Urinary bladder (tissue), 4 donors: Measurements from ENCODE around the gene RLN3. TPM values are rescaled to one million over a fixed set of nuclear protein-coding genes. Genes with fewer than 3 reads are reported as not detected.

Source experiments
- DNase-seq: peaks from one replicate; pipeline ENCODE4 v3.0.0-alpha.2; 2015; ENCODE audit errors: extremely low spot score
- H3K27ac ChIP-seq: one replicate; pipeline ENCODE4 v1.5.1; 2013; ENCODE audit warnings: low read depth, mild to moderate bottlenecking, moderate library complexity
- H3K36me3 ChIP-seq: one replicate; pipeline ENCODE4 v1.6.1; 2013; ENCODE audit warnings: mild to moderate bottlenecking, moderate library complexity; ENCODE audit not compliant: insufficient read depth
- H3K4me1 ChIP-seq: one replicate; pipeline ENCODE4 v1.6.1; 2013; ENCODE audit warnings: mild to moderate bottlenecking, moderate library complexity; ENCODE audit not compliant: insufficient read depth
- H3K4me3 ChIP-seq: one replicate; pipeline ENCODE4 v1.5.1; 2013; ENCODE audit warnings: low read depth, low read length
- WGBS: extraction: QIAGEN DNeasy Blood & Tissue Kit; methylation state at CpG from one replicate; pipeline ENCODE4 v1.1.7; 2013; 5-methylcytosine and 5-hydroxymethylcytosine counted together
- polyA plus RNA-seq: library from polyadenylated mRNA; stranded (reverse); fragments of 200-250 nt; gene quantifications from one replicate; pipeline ENCODE4 v1.2.3, GENCODE V29; 2013
- total RNA-seq: library from RNA; depleted of rRNA; stranded (reverse); fragments of >200 nt; gene quantifications from one replicate; pipeline ENCODE4 v1.2.3, GENCODE V29; 2014
- donor health status: healthy with polysubstance abuse.
- donor health status: healthy.

Gene RLN3
- total and polyA plus RNA-seq, 2 donors, result not detected

DNA sequence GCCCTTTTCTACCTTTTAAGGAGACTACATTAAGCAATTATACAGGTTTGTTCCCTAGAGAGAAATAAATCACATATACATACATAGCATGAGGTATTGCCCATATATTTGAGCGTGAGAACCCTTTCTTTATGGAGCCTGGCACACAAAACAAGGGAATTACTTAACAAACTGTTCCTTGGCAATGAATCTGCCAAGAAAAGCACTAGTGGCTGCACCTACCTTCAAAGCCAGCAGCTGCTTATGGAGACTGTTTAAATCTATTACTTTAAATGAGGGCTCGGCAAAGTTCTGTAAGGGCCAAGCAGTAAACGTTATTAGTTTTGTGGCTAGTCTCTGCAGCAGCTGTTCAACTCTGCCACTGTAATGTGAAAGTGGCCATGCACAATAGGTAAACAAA, 28.9 kb upstream of the RLN3 start:
- WGBS, result 97% methylated on average over 3 of the region's 3 CpGs
- H3K4me3 ChIP-seq, result no peak overlapping the region
- H3K4me1 ChIP-seq, result no peaks in the 10 kb centered on the region
- no peak for DNase-seq
- H3K36me3 ChIP-seq, result no peaks in the 10 kb centered on the region
- H3K27ac ChIP-seq, result no peak overlapping the region

DNA sequence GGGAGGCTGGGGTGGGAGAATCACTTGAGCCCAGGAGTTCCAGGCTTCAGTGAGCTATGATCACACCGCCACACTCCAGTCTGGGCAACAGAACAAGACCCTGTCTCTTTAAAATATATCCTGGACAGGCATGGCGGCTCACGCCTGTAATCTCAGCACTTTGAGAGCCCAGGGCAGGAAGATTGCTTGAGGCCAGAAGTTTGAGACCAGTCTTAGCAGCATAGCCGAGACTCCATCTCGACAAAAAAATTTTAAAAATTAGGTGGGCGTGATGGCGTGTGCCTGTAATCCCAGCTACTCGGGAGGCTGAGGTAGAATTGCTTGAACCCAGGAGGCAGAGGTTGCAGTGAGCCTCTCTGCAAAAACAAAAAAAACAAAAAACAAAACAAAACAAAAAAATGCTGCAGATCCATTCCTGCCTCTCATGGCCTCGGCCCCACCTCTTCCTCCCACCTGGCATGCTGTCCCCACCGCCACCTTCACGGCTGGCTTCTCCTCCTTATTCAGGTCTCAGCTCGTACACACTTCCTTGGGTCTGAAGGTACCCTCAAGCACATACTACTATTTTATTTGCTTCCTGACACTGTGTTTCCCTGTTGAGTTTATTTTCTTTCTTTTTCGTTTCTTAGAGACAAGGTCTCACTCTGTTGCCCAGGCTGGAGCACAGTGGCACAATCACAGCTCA, 27.1 kb upstream of the RLN3 start:
- no peaks in the 10 kb centered on the region for H3K4me1 ChIP-seq
- H3K36me3 ChIP-seq, result no peaks in the 10 kb centered on the region
- no peak overlapping the region for H3K27ac ChIP-seq
- no peak overlapping the region for H3K4me3 ChIP-seq
- WGBS, result 85% methylated on average over 13 of the region's 13 CpGs
- no peak for DNase-seq

DNA sequence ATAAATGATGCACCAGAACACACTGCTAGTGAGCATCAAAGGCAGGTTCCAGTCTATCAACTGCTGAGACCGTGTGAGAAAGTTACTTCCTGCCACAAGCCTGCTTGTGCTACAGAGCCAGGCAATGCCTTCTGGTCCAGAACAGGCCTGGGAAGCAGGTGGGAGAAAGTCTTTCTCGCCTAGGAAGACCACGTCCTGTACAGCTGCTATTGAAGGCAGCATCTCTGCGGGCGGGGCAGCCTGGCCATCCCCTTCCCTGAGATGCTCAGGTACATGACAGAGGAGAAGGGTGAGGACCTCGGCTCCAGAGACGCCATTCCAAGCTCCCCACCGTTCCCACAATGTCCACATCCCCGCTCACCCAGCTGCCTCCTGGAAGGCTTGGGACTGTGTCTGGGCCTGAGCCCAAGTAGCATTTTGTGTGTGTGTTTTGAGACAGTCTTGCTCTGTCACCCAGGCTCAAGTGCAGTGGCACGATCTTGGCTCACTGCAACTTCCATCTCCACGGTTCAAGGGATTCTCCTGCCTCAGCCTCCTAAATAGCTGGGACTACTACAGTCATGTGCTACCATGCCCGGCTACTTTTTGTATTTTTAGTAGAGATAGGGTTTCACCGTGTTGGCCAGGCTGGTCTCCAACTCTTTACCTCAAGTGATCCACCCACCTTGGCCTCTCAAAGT, 25.2 kb upstream of the RLN3 start:
- no peak overlapping the region for H3K4me3 ChIP-seq
- no peak for DNase-seq

DNA sequence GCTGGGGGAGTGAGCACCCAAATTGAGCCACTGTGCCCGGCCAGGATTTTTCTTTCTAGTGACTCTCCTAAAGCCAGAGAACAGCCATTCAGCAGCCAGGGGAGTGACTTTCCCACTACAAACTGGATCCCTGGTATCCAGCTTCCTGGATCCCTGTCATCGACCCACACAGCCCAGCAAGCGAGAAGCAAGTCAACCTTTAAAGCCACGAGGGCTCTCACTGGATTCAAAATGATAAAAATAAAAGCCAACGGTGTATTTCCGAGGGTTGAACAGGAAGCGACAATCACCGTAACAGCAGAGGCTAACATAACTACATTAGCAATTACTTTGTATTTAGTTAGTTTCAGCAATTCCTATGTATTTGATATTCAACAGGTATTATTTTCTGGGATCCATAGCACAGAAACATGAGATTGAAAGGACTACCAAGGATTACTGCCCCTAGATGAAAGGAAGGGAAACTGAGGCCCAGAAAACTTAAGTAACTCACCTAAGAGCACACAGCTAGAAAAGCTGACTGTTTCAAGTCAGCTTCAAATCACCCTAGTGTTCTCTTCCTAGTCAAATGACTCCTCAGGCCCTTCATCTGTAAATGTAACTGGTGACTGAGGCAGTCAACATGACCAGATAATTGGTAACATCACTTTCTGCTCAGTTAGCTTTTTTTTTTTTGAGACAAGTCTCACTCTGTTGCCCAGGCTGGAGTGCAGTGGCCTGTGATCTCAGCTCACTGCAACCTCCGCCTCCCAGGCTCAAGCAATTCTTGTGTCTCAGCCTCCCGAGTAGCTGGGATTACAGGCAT, 24.5 kb upstream of the RLN3 start:
- Histone ChIP-seq H3K27ac (peak overlapping the region; percentile 40), H3K4me1 (no peaks in the 10 kb centered on the region), H3K4me3 (no peak overlapping the region), H3K36me3 (no peaks in the 10 kb centered on the region)
- 54% methylated on average over 10 of the region's 10 CpGs for WGBS
- DNase-seq, result no peak

More for the DNA sequence above, 25.2 kb upstream of the RLN3 start:
- WGBS, result 62% methylated on average over 13 of the region's 13 CpGs
- no peaks in the 10 kb centered on the region for H3K36me3 ChIP-seq
- peak overlapping the region; percentile 66 for H3K27ac ChIP-seq
- no peaks in the 10 kb centered on the region for H3K4me1 ChIP-seq

DNA sequence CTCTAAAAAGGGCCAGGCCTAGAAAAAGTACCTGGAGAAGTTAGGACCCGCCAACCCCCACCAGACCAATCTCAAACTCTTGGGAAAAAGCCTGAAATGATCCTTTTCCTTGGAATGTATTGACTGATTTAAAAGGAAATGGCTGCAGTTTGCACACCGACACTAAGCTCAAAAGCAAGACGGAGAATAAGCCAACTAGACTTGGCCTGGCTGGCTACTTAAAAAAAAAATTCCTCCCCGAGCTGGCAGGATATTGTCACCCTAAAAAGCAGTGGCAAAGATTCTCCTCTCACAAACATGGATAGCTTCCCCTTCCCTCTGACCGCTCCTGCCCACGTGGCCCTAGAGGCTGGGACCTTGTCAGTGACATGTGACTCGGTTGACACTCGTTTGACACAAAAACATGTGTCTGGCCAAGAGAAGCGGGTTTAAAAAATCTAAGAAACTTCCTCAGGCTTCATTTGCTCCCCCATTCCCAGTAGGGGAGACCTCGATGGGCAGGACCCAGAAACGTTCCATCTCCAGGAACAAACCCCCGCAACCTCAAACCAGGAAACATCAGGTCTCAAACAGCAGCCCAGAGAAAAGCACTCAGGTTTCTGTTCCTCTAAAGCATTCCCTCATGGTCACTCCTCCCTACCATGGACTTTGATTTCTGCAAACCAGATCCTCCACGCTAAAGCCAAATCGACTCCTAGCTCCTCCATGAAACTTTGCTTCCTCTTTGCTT, 23.2 kb upstream of the RLN3 start:
- no peak for DNase-seq
- H3K36me3 ChIP-seq, result no peaks in the 10 kb centered on the region
- H3K4me3 ChIP-seq, result no peak overlapping the region
- H3K4me1 ChIP-seq, result no peaks in the 10 kb centered on the region
- 34% methylated on average over 14 of the region's 14 CpGs for WGBS
- H3K27ac ChIP-seq, result peak overlapping the region; percentile 95

DNA sequence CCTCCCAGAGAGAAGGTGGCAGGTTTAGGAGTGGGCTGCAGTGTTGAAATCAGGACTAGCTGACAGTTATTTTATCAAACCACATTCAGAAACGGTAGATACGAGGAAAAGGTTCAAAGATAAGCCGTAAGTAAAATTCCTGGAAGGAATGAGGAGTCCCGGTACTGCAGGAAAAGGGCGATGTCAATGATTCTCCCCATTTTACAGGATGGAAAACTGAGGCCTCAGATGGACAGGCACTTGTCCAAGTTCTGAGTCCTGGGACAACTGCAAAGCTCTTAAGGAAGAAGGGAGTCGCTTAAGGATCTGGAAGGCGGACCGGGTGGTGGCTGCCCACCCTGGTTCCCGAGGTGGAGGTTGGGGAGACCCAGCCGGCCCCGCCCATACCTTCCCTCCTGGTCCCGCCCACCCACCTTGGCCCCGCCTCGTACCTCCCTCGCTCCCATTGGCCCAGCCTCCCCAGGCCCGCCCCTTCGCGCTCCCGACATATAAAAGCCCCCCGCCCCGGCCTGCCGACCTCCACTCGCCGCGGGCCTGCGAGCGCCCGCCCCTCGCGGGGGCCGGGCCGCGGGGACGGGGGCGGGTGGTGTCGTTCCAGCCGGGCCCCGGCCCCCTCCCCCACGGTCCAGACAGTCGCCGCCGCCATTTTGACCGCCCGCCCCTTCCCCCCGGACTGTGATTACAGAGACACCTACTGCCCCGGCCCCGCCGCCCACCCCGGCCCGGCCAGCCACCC, 22.4 kb upstream of the RLN3 start:
- Histone ChIP-seq H3K4me3 (peak overlapping the region; percentile 80), H3K36me3 (no peaks in the 10 kb centered on the region), H3K4me1 (no peaks in the 10 kb centered on the region), H3K27ac (peak overlapping the region; percentile 95)
- DNase-seq, result peak; percentile 69
- 7% methylated on average over 50 of the region's 50 CpGs for WGBS

DNA sequence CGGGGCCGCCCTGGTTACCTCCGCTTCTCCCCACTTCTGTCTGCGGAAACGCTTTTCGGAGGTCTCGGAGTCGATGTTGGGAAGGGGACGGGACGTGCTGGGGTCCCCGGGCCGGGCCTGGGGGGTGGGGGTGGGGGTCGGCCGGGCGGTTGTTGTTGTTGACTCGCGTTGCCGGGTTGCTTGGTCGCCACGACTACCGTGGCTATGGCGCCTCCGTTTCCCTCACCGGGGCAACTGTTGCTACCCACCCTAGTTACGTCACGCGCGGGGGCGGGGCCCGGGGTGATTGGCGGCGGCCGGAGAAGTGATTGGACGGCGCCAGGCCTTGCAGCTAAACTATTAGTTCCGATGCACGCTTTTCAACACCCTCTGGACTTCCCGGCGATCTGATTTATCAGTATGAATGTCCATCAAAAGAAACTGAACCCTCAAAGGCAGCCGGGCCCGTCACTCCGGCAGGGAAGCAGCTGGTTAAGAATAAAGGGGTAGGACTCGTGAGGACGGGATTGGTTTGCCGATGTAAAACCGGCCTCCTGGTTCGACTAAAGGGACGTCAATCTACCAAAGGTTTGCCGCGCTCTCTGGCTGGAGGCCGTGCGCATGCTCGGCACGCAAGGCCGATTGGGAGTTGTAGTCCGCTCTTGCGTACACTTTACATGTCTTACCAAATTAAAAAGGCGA, 21.7 kb upstream of the RLN3 start, which contains the start of gene RFX1:
TSS of gene RFX1 (minus strand) at position 236 of the 681 bp plus-strand sequence. CDS start 12,477 bp downstream, outside the sequence.
- Histone ChIP-seq H3K27ac (peak within 1 kb of the TSS; percentile 98), H3K36me3 (no peaks in the 10 kb centered on the region), H3K4me1 (no peaks in the 10 kb centered on the region), H3K4me3 (peak within 1 kb of the TSS; percentile 80)
- under 1% methylated on average over 58 of the region's 58 CpGs for WGBS
- peak; percentile 99 for DNase-seq

DNA sequence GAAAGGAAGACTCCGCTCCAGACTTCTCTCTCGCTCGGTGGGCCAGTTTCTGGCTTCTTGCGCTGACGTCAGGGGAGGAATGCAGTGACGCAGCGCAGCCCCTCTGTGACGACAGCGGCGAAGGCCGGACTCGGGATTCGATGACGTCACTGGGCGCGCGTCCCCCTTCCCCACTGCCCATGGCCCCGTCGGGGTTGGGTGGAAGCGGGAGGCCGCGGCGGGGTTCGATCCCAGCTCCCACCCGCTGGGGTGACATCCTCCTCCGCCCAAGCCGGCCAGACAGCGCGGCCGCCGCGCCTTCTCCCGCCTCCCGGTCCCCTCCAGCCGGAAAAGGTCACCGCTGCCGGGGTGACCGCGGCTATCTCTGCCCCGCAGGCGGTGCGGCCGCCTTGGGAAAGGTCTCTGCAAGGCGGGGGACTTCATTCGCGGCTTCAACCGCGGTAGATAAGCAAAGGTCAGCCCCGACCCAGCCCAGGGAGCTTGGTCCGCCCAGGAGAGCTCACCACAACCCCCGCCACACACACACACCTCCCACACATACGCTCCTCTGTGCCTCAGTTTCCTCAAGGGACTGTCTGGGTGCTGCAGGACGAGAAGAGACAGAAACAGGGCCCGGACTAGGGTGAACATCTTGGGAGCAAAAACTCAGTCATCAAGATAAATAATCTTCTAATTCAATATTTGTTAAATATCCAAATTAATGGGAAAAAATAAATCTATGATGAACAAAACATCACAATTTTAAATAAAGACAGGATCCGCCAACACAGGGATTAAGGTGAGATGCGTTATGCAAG, 21.0 kb upstream of the RLN3 start:
- WGBS, result 5% methylated on average over 56 of the region's 56 CpGs
- H3K4me1 ChIP-seq, result no peaks in the 10 kb centered on the region
- no peaks in the 10 kb centered on the region for H3K36me3 ChIP-seq
- peak overlapping the region; percentile 48 for H3K4me3 ChIP-seq
- H3K27ac ChIP-seq, result peak overlapping the region; percentile 98
- no peak for DNase-seq

DNA sequence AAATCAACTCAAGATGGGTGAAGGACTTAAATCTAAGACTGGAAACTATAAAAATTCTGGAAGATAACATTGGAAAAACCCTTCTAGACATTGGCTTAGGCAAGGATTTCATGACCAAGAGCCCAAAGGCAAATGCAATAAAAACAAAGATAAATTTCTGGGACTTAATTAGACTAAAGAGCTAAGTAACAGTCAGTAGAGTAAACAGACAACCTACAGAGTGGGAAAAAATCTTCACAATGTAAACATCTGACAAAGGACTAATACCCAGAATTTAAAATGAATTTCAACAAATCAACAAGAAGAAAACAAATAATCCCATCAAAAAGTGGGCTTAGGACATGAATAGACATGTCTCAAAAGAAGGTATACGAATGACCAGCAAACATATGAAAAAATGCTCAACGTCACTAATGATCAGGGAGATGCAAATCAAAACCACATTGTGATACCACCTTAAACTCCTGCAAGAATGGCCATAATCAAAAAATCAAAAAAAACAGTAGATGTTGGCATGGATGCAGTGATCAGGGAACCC, 15.5 kb upstream of the RLN3 start:
- Histone ChIP-seq H3K4me3 (no peak overlapping the region), H3K27ac (no peak overlapping the region), H3K36me3 (no peaks in the 10 kb centered on the region), H3K4me1 (no peaks in the 10 kb centered on the region)
- DNase-seq, result no peak
- 70% methylated on average over 2 of the region's 2 CpGs for WGBS

DNA sequence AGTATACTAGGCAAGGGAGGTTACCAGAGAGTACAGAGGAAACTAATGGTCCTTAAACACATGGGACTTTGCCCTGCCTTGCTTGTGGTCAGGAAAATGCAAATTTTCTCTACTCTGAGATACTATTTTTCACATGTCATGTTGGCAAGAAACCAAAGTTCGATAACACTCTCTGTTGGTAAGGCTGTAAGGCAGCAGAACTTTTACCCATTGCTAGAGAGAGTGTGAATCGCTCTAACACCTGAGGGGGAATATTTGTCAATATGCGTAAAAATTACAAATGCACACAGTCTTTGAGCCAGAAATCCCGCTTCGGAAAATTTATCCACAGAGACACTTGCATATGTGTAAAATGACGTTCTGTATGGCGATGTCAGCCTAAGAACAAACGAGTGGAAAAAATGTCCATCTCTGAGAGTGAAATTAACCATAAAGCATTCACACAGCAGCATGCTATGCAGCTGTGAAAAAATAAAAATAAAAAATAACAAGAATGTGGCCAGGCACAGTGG, 12.4 kb upstream of the RLN3 start:
- Histone ChIP-seq H3K4me3 (no peak overlapping the region), H3K27ac (no peak overlapping the region), H3K36me3 (no peaks in the 10 kb centered on the region), H3K4me1 (no peaks in the 10 kb centered on the region)
- WGBS, result 75% methylated on average over 8 of the region's 8 CpGs
- no peak for DNase-seq

DNA sequence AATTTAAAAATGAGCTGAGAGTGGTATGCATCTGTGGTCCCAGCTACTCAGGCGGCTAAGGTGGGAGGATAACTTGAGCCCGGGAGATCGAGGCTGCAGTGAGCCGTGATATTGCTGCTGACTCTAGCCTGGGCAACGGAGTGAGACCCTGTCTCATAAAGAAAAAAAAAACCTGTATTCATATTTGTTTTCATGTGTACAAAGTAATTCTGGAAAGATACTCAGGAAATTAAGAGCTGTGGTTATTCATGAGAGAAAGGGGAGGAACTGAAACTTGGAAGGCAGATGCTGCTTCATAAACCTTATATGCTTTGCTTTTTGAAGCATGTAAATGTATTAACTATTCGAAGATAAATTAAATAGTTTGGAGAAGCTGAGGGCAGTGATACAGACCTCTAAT, 8.8 kb upstream of the RLN3 start:
- 74% methylated on average over 6 of the region's 6 CpGs for WGBS
- Histone ChIP-seq H3K4me3 (no peak overlapping the region), H3K27ac (no peak overlapping the region), H3K36me3 (no peaks in the 10 kb centered on the region), H3K4me1 (no peaks in the 10 kb centered on the region)
- DNase-seq, result no peak
